H1 (cell line): ENCODE measurements around the gene REG1B. TPM values are rescaled to one million over a fixed set of nuclear protein-coding genes. Genes with fewer than 3 reads are reported as not detected.

ENCODE experiments used
- CTCF ChIA-PET: fragments of 300-600 bp; sonication (Branson Sonifier 250); formaldehyde crosslinking; loops from one replicate; lab custom pipeline; 2021; ENCODE audit not compliant: partially characterized antibody; lab: Charles Lee
- POLR2A ChIA-PET: fragments of 300-600 bp; sonication (Branson Sonifier 250); formaldehyde crosslinking; loops from one replicate; lab custom pipeline; 2021; ENCODE audit warnings: inconsistent platforms; ENCODE audit not compliant: partially characterized antibody; lab: Charles Lee
- DNase-seq, 2 experiments: peaks; one replicate each; pipeline versions ENCODE4 v3.0.0 to v3.0.0-alpha.2; 2010 to 2022; ENCODE audit warnings: low spot score in 2 of 2, low read depth in 1 of 2, mixed read lengths in 1 of 2
- FAIRE-seq: peaks from 2 replicates; lab custom pipeline; 2011; peaks lifted over from hg19 to GRCh38; lab: Jason Lieb, UNC
- H2AFZ ChIP-seq: 2 replicates; pipeline ENCODE4 v1.8.1; 2012; ENCODE audit warnings: low read length, inconsistent platforms
- H2AK5ac ChIP-seq: 2 replicates; pipeline ENCODE4 v1.6.1; 2013; ENCODE audit warnings: low read depth, low read length
- H2BK120ac ChIP-seq: replicated peaks from 2 replicates; pipeline ENCODE3; 2013; ENCODE audit warnings: low read depth, low read length, inconsistent platforms
- H2BK12ac ChIP-seq: 2 replicates; pipeline ENCODE4 v1.6.1; 2013; ENCODE audit warnings: low read depth, low read length
- H2BK15ac ChIP-seq: 2 replicates; pipeline ENCODE4 v1.6.1; 2013; ENCODE audit warnings: low read length
- H2BK20ac ChIP-seq: 2 replicates; pipeline ENCODE4 v1.6.1; 2013; ENCODE audit warnings: low read length
- H2BK5ac ChIP-seq: 2 replicates; pipeline ENCODE4 v1.6.1; 2013; ENCODE audit warnings: low read depth, low read length
- H3K14ac ChIP-seq: 2 replicates; pipeline ENCODE4 v1.6.1; 2013; ENCODE audit warnings: inconsistent platforms; ENCODE audit not compliant: insufficient read length
- H3K18ac ChIP-seq: 2 replicates; pipeline ENCODE4 v1.6.1; 2013; ENCODE audit warnings: low read length; ENCODE audit errors: extremely low read depth
- H3K23ac ChIP-seq: 2 replicates; pipeline ENCODE4 v1.6.1; 2013; ENCODE audit warnings: inconsistent platforms; ENCODE audit not compliant: insufficient read length
- H3K23me2 ChIP-seq: 2 replicates; pipeline ENCODE4 v1.6.1; 2013; ENCODE audit warnings: low read depth, low read length
- H3K27ac ChIP-seq: 2 replicates; pipeline ENCODE4 v1.6.1; 2011; ENCODE audit warnings: low read depth, low read length, inconsistent platforms
- H3K27me3 ChIP-seq, 4 experiments: replicated peaks in 1 of 4; 1 replicate in 1 of 4; 2 replicates in 3 of 4; pipeline versions ENCODE4 v1.6.1 to v1.8.1; 2011 to 2013; ENCODE audit warnings: low read length in 3 of 4, mild to moderate bottlenecking in 3 of 4, inconsistent platforms in 2 of 4, mixed read lengths in 2 of 4, moderate library complexity in 1 of 4; ENCODE audit not compliant: control insufficient read depth in 3 of 4, insufficient read depth in 3 of 4; ENCODE audit errors: extremely low read depth in 1 of 4
- H3K36me3 ChIP-seq, 4 experiments: 2 replicates each; pipeline versions ENCODE4 v1.6.1 to v1.8.1; 2011 to 2013; ENCODE audit warnings: mild to moderate bottlenecking in 4 of 4, low read length in 3 of 4, moderate library complexity in 2 of 4, control low read depth in 1 of 4, inconsistent platforms in 1 of 4; ENCODE audit not compliant: insufficient read depth in 4 of 4, control insufficient read depth in 2 of 4
- H3K4ac ChIP-seq: replicated peaks from 2 replicates; pipeline ENCODE3; 2013; ENCODE audit warnings: low read length, low read depth, mixed read lengths, inconsistent platforms; ENCODE audit not compliant: insufficient read length
- H3K4me1 ChIP-seq, 4 experiments: replicated peaks in 1 of 4; 1 replicate in 1 of 4; 2 replicates in 3 of 4; pipeline versions ENCODE4 v1.6.1 to v1.8.1; 2011 to 2013; ENCODE audit warnings: low read length in 3 of 4, inconsistent platforms in 2 of 4, mixed read lengths in 1 of 4; ENCODE audit not compliant: insufficient read depth in 4 of 4, control insufficient read depth in 3 of 4
- H3K4me2 ChIP-seq, 2 experiments: 2 replicates each; pipeline versions ENCODE4 v1.6.1 to v1.8.1; 2011 to 2013; ENCODE audit warnings: low read depth in 2 of 2, low read length in 2 of 2, control low read depth in 1 of 2, inconsistent platforms in 1 of 2, mild to moderate bottlenecking in 1 of 2; ENCODE audit not compliant: insufficient read depth in 1 of 2
- H3K4me3 ChIP-seq, 4 experiments: fragments of 200-600, 300-600 bp in 1 of 4; sonication (generic), shearing (Covaris generic), sonication (Bioruptor Twin) in 1 of 4; 2 replicates each; pipeline versions ENCODE4 v1.5.1 to v1.8.1; 2011 to 2016; ENCODE audit warnings: low read length in 4 of 4, low read depth in 3 of 4, control low read depth in 2 of 4, inconsistent platforms in 2 of 4, mild to moderate bottlenecking in 2 of 4, mixed read lengths in 1 of 4, moderate library complexity in 1 of 4; ENCODE audit not compliant: insufficient read depth in 2 of 4; ENCODE audit errors: extremely low read depth in 1 of 4
- H3K56ac ChIP-seq: replicated peaks from 2 replicates; pipeline ENCODE3; 2013; ENCODE audit warnings: low read depth, mild to moderate bottlenecking, mixed read lengths, low read length, inconsistent platforms; ENCODE audit not compliant: insufficient read length
- H3K79me1 ChIP-seq: 2 replicates; pipeline ENCODE4 v1.6.1; 2013; ENCODE audit warnings: low read depth, low read length, control low read depth
- H3K79me2 ChIP-seq, 2 experiments: 2 replicates each; pipeline versions ENCODE4 v1.6.1 to v1.8.1; 2012 to 2013; ENCODE audit warnings: low read length in 2 of 2, mild to moderate bottlenecking in 2 of 2, inconsistent platforms in 1 of 2; ENCODE audit not compliant: insufficient read depth in 2 of 2, control insufficient read depth in 1 of 2
- H3K9ac ChIP-seq, 4 experiments: replicated peaks in 1 of 4; 1 replicate in 1 of 4; 2 replicates in 3 of 4; pipeline versions ENCODE4 v1.6.1 to v1.8.1; 2011 to 2013; ENCODE audit warnings: low read depth in 3 of 4, low read length in 3 of 4, control low read depth in 2 of 4, mild to moderate bottlenecking in 2 of 4, moderate library complexity in 2 of 4, inconsistent platforms in 1 of 4; ENCODE audit errors: extremely low read depth in 1 of 4
- H3K9me3 ChIP-seq, 2 experiments: 2 replicates each; pipeline versions ENCODE4 v1.6.1 to v1.8.1; 2012 to 2013; ENCODE audit warnings: mild to moderate bottlenecking in 2 of 2, moderate library complexity in 2 of 2, control low read depth in 1 of 2, inconsistent platforms in 1 of 2, low read depth in 1 of 2, low read length in 1 of 2, mixed read lengths in 1 of 2; ENCODE audit not compliant: insufficient read depth in 2 of 2
- H4K20me1 ChIP-seq, 2 experiments: replicated peaks in 1 of 2; 2 replicates each; pipeline versions ENCODE3 to v1.8.1; 2011 to 2013; ENCODE audit warnings: inconsistent platforms in 2 of 2, low read length in 2 of 2, mild to moderate bottlenecking in 1 of 2; ENCODE audit not compliant: insufficient read depth in 2 of 2, control insufficient read depth in 1 of 2
- H4K5ac ChIP-seq: 2 replicates; pipeline ENCODE4 v1.6.1; 2013; ENCODE audit warnings: low read length, low read depth, mixed read lengths, inconsistent platforms; ENCODE audit not compliant: insufficient read length
- H4K8ac ChIP-seq: 2 replicates; pipeline ENCODE4 v1.8.0; 2013; ENCODE audit warnings: mild to moderate bottlenecking, moderate library complexity, low read length, inconsistent platforms; ENCODE audit not compliant: insufficient read depth; ENCODE audit errors: extremely low read depth
- H4K91ac ChIP-seq: replicated peaks from 2 replicates; pipeline ENCODE3; 2013; ENCODE audit warnings: low read length, mixed read lengths, inconsistent platforms; ENCODE audit not compliant: insufficient read length
- BACH1 ChIP-seq: IDR thresholded peaks from 2 replicates; pipeline ENCODE4 v1.6.1; 2012; ENCODE audit warnings: low read length, improper control_type of control experiment
- BRCA1 ChIP-seq: IDR thresholded peaks from 2 replicates; pipeline ENCODE4 v1.6.1; 2012; ENCODE audit warnings: low read depth, low read length, improper control_type of control experiment
- EGR1 ChIP-seq: IDR thresholded peaks from 2 replicates; pipeline ENCODE4 v1.6.1; 2011; ENCODE audit warnings: low read depth, low read length, borderline replicate concordance
- EZH2 ChIP-seq: fragments of 200-600 bp; sonication (generic); IDR thresholded peaks from 2 replicates; pipeline ENCODE4 v1.7.1; 2012; ENCODE audit warnings: low read depth, mild to moderate bottlenecking, moderate library complexity, low read length, inconsistent platforms; ENCODE audit not compliant: severe bottlenecking
- JUN ChIP-seq: IDR thresholded peaks from 2 replicates; pipeline ENCODE4 v1.6.1; 2011; ENCODE audit warnings: low read depth, mild to moderate bottlenecking, improper control_type of control experiment, low read length
- MAFK ChIP-seq: IDR thresholded peaks from 2 replicates; pipeline ENCODE4 v1.6.1; 2012; ENCODE audit warnings: low read depth, mild to moderate bottlenecking, improper control_type of control experiment, low read length
- MAX ChIP-seq: IDR thresholded peaks from 2 replicates; pipeline ENCODE4 v1.6.1; 2012; ENCODE audit warnings: inconsistent platforms
- POLR2AphosphoS5 ChIP-seq: IDR thresholded peaks from 2 replicates; pipeline ENCODE4 v1.6.1; 2011; ENCODE audit warnings: low read depth, low read length
- RXRA ChIP-seq: IDR thresholded peaks from 2 replicates; pipeline ENCODE4 v1.6.1; 2011; ENCODE audit warnings: low read depth, mild to moderate bottlenecking, low read length, moderate library complexity; ENCODE audit not compliant: insufficient read depth
- SIX5 ChIP-seq: IDR thresholded peaks from 2 replicates; pipeline ENCODE4 v1.6.1; 2011; ENCODE audit warnings: mild to moderate bottlenecking, low read depth, low read length
- SP1 ChIP-seq: IDR thresholded peaks from 2 replicates; pipeline ENCODE4 v1.6.1; 2011; ENCODE audit warnings: low read depth, low read length
- TAF7 ChIP-seq: optimal IDR thresholded peaks from 2 replicates; pipeline ENCODE3; 2011; ENCODE audit warnings: low read depth, mild to moderate bottlenecking, inconsistent platforms, low read length, moderate library complexity, borderline replicate concordance
- TCF12 ChIP-seq: IDR thresholded peaks from 2 replicates; pipeline ENCODE4 v1.6.1; 2011; ENCODE audit warnings: low read depth, mild to moderate bottlenecking, low read length
- ZNF274 ChIP-seq: IDR thresholded peaks from 2 replicates; pipeline ENCODE4 v1.7.0; 2012; ENCODE audit warnings: low read length, borderline replicate concordance; ENCODE audit errors: extremely low read depth
- WGBS, 2 experiments: shearing (Covaris generic) in 1 of 2; methylation state at CpG; one replicate each; pipeline versions ENCODE4 v1.1.6 to v1.1.7; 2013 to 2015; ENCODE audit warnings: low lambda C conversion rate in 2 of 2, mixed read lengths in 2 of 2, inconsistent platforms in 1 of 2, low coverage in 1 of 2, missing lambda C conversion rate in 1 of 2; ENCODE audit not compliant: insufficient replicate concordance in 2 of 2, insufficient coverage in 1 of 2, insufficient read length in 1 of 2; ENCODE audit errors: extremely low coverage in 1 of 2, missing lambda C conversion rate in 1 of 2; 5-methylcytosine and 5-hydroxymethylcytosine counted together
- polyA plus RNA-seq, 7 experiments: library from polyadenylated mRNA; depleted of rRNA in 3 of 7; stranded (reverse) in 5 of 7; unstranded in 2 of 7; fragments of >200 nt in 5 of 7; fragments of 200-250 nt in 2 of 7; gene quantifications; 1 replicate in 5 of 7; 2 replicates in 1 of 7; 4 replicates in 1 of 7; pipeline versions ENCODE4 v1.2.1 to v1.2.3, GENCODE V29; 2011 to 2013; ENCODE audit warnings: missing spikeins in 2 of 7, mixed read lengths in 2 of 7
- total RNA-seq: library from RNA; stranded (reverse); fragmentation: NEBNext Ultra II Directional; extraction: Animal tissue kit (Norgen Biotek cat#: 25700); gene quantifications from 2 replicates; pipeline ENCODE4 v1.2.1, GENCODE V29; 2021
- TF ChIP-seq, protein P1 (sequence below): IDR thresholded peaks from 2 replicates; pipeline ENCODE4 v1.6.1; 2011; ENCODE audit warnings: low read depth, mild to moderate bottlenecking, low read length; ENCODE audit not compliant: insufficient read depth

REG1B gene
- total and polyA plus RNA-seq, 2 of the 8 experiments (the other 6 are each of a cell fraction or from before 2014, with no cell fraction given): not detected

GRCh38 chr2:79120194-79120713, 32.5 kb upstream of the REG1B start, which contains the start of gene REG1A:
Gene REG1A (plus strand): TSS chr2:79120488. CDS start chr2:79120862, 374 bp downstream.
- H3K36me3 ChIP-seq: no peaks in the 10 kb centered on the region
- H3K4me3 ChIP-seq: no peak within 1 kb of the TSS
- H3K18ac ChIP-seq: no peak within 1 kb of the TSS
- no peak within 1 kb of the TSS for H2AFZ ChIP-seq
- H3K4ac ChIP-seq: no peak within 1 kb of the TSS
- H2BK20ac ChIP-seq: no peak within 1 kb of the TSS
- POLR2A ChIA-PET: no interaction called here
- H2BK120ac ChIP-seq: no peak within 1 kb of the TSS
- no peaks in the 10 kb centered on the region for H3K79me1 ChIP-seq
- H2BK5ac ChIP-seq: no peak within 1 kb of the TSS
- no peaks in the 10 kb centered on the region for H4K20me1 ChIP-seq
- no peak within 1 kb of the TSS for H2AK5ac ChIP-seq
- H3K23me2 ChIP-seq: no peaks in the 10 kb centered on the region
- H4K91ac ChIP-seq: no peak within 1 kb of the TSS
- no peak for FAIRE-seq
- H3K79me2 ChIP-seq: no peaks in the 10 kb centered on the region
- H3K56ac ChIP-seq: no peak within 1 kb of the TSS
- CTCF ChIA-PET: no interaction called here
- H4K8ac ChIP-seq: no peak within 1 kb of the TSS
- no peak within 1 kb of the TSS for H3K27ac ChIP-seq
- no peak within 1 kb of the TSS for H3K9ac ChIP-seq
- H2BK12ac ChIP-seq: no peak within 1 kb of the TSS
- H3K27me3 ChIP-seq: no peaks in the 10 kb centered on the region
- no peak within 1 kb of the TSS for H3K23ac ChIP-seq
- no peaks in the 10 kb centered on the region for H3K4me1 ChIP-seq
- no peak within 1 kb of the TSS for H3K14ac ChIP-seq
- WGBS, 2 experiments: 77% methylated on average over 6 of the region's 6 CpGs; no CpG with 5 or more reads in 1 of the 2 experiments
- H4K5ac ChIP-seq: no peak within 1 kb of the TSS
- H2BK15ac ChIP-seq: no peak within 1 kb of the TSS
- H3K4me2 ChIP-seq: no peak within 1 kb of the TSS
- H3K9me3 ChIP-seq: no peaks in the 10 kb centered on the region
- no peak for DNase-seq
- TF ChIP-seq MAX (no peak), BACH1 (no peak), EZH2 (no peak), ZNF274 (no peak), EGR1 (no peak), JUN (no peak), TAF7 (no peak), POLR2AphosphoS5 (no peak), SP1 (no peak), TCF12 (no peak), BRCA1 (no peak), SIX5 (no peak), MAFK (no peak), RXRA (no peak)
- TF ChIP-seq, protein P1, sequence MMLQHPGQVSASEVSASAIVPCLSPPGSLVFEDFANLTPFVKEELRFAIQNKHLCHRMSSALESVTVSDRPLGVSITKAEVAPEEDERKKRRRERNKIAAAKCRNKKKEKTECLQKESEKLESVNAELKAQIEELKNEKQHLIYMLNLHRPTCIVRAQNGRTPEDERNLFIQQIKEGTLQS: no peak
